KOPT-K1 (cell line): ENCODE results near the gene ST8SIA6.

Experiments
- H3K27ac ChIP-seq: fragments of 200-600 bp; sonication (generic); 2 replicates; pipeline ENCODE4 v1.5.1; 2016; ENCODE audit warnings: antibody characterized with exemption, mild to moderate bottlenecking, low read depth, low read length; ENCODE audit not compliant: poor library complexity, severe bottlenecking
- H3K36me3 ChIP-seq: fragments of 200-600 bp; sonication (generic); 2 replicates; pipeline ENCODE4 v1.5.1; 2017; ENCODE audit warnings: antibody characterized with exemption, mild to moderate bottlenecking, low read length, moderate library complexity; ENCODE audit not compliant: insufficient read depth
- H3K9me3 ChIP-seq: fragments of 200-600 bp; sonication (generic); 2 replicates; pipeline ENCODE4 v1.5.1; 2017; ENCODE audit warnings: antibody characterized with exemption, low read length, mild to moderate bottlenecking; ENCODE audit not compliant: insufficient read depth, poor library complexity, severe bottlenecking

The ST8SIA6 gene

GRCh38 chr10:17357781-17358180, 96.6 kb downstream of the ST8SIA6 start:
- no peak overlapping the region for H3K27ac ChIP-seq
- H3K9me3 ChIP-seq: no peaks in the 10 kb centered on the region
- H3K36me3 ChIP-seq: no peaks in the 10 kb centered on the region

GRCh38 chr10:17356820-17357219, 97.6 kb downstream of the ST8SIA6 start:
- Histone ChIP-seq H3K27ac (no peak overlapping the region), H3K36me3 (no peaks in the 10 kb centered on the region), H3K9me3 (no peaks in the 10 kb centered on the region)

GRCh38 chr10:17354781-17355180, 99.6 kb downstream of the ST8SIA6 start:
- no peaks in the 10 kb centered on the region for H3K9me3 ChIP-seq
- no peak overlapping the region for H3K27ac ChIP-seq
- no peaks in the 10 kb centered on the region for H3K36me3 ChIP-seq

GRCh38 chr10:17353568-17354300, 100.7 kb downstream of the ST8SIA6 start:
- Histone ChIP-seq H3K36me3 (no peaks in the 10 kb centered on the region), H3K27ac (no peak overlapping the region), H3K9me3 (no peaks in the 10 kb centered on the region)

- no peak overlapping the region for H3K27ac ChIP-seq
- no peaks in the 10 kb centered on the region for H3K9me3 ChIP-seq
- H3K36me3 ChIP-seq: no peaks in the 10 kb centered on the region
These were observed 101.8 kb downstream of the ST8SIA6 start for GRCh38 chr10:17352583-17352982.

- Histone ChIP-seq H3K36me3 (no peaks in the 10 kb centered on the region), H3K9me3 (no peaks in the 10 kb centered on the region), H3K27ac (no peak overlapping the region)
These were observed 102.9 kb downstream of the ST8SIA6 start for GRCh38 chr10:17351506-17351905.

GRCh38 chr10:17349717-17350116, 104.7 kb downstream of the ST8SIA6 start:
- no peaks in the 10 kb centered on the region for H3K9me3 ChIP-seq
- H3K27ac ChIP-seq: no peak overlapping the region
- H3K36me3 ChIP-seq: no peaks in the 10 kb centered on the region

- Histone ChIP-seq H3K36me3 (no peaks in the 10 kb centered on the region), H3K27ac (no peak overlapping the region), H3K9me3 (no peaks in the 10 kb centered on the region)
These were observed 105.7 kb downstream of the ST8SIA6 start for GRCh38 chr10:17348501-17349349.

- H3K9me3 ChIP-seq: no peaks in the 10 kb centered on the region
- H3K27ac ChIP-seq: no peak overlapping the region
These were observed 106.3 kb downstream of the ST8SIA6 start for GRCh38 chr10:17348011-17348500.

GRCh38 chr10:17344206-17344605, 110.2 kb downstream of the ST8SIA6 start:
- Histone ChIP-seq H3K27ac (no peak overlapping the region), H3K36me3 (no peaks in the 10 kb centered on the region), H3K9me3 (peaks cover 15% of the 10 kb centered on the region)

More at GRCh38 chr10:17348011-17348500, 106.3 kb downstream of the ST8SIA6 start:
- no peaks in the 10 kb centered on the region for H3K36me3 ChIP-seq

GRCh38 chr10:17343118-17343517, 111.3 kb downstream of the ST8SIA6 start:
- no peak overlapping the region for H3K27ac ChIP-seq
- H3K36me3 ChIP-seq: no peaks in the 10 kb centered on the region
- H3K9me3 ChIP-seq: peaks cover 15% of the 10 kb centered on the region

- Histone ChIP-seq H3K27ac (no peak overlapping the region), H3K9me3 (peaks cover 15% of the 10 kb centered on the region)
These were observed 114.1 kb downstream of the ST8SIA6 start for GRCh38 chr10:17340144-17340829.

GRCh38 chr10:17335065-17335464, 119.3 kb downstream of the ST8SIA6 start:
- Histone ChIP-seq H3K36me3 (no peaks in the 10 kb centered on the region), H3K27ac (no peak overlapping the region), H3K9me3 (peaks cover 4% of the 10 kb centered on the region)

More at GRCh38 chr10:17340144-17340829, 114.1 kb downstream of the ST8SIA6 start:
- no peaks in the 10 kb centered on the region for H3K36me3 ChIP-seq

- H3K36me3 ChIP-seq: no peaks in the 10 kb centered on the region
- H3K27ac ChIP-seq: no peak overlapping the region
- H3K9me3 ChIP-seq: no peaks in the 10 kb centered on the region
These were observed 123.9 kb downstream of the ST8SIA6 start for GRCh38 chr10:17330501-17330900.

- Histone ChIP-seq H3K9me3 (no peaks in the 10 kb centered on the region), H3K36me3 (no peaks in the 10 kb centered on the region), H3K27ac (no peak overlapping the region)
These were observed 128.0 kb downstream of the ST8SIA6 start for GRCh38 chr10:17326377-17326776.
